B cell (primary cell): ENCODE data around the gene MAP2K1. TPM values are rescaled to one million over a fixed set of nuclear protein-coding genes. Genes with fewer than 3 reads are reported as not detected.

Source experiments
- ATAC-seq: fragments of 200-7000 bp; cut with Tn5 transposase; one replicate; pipeline ENCODE4 v1.10.0; 2021; ENCODE audit warnings: low read depth, mild to moderate bottlenecking, moderate number of reproducible peaks, moderate library complexity
- CTCF ChIA-PET: fragments of 350-600 bp; sonication (Branson Sonifier 250); formaldehyde crosslinking; loops from one replicate; lab custom pipeline; 2021; ENCODE audit warnings: antibody characterized with exemption, inconsistent platforms; lab: Charles Lee
- POLR2A ChIA-PET: fragments of 350-600 bp; sonication (Branson Sonifier 250); formaldehyde crosslinking; loops from one replicate; lab custom pipeline; 2021; ENCODE audit warnings: antibody characterized with exemption; lab: Charles Lee
- DNase-seq: peaks from one replicate; pipeline ENCODE4 v3.0.0; 2013
- H2AFZ ChIP-seq: 2 replicates; pipeline ENCODE4 v1.6.1; 2012; ENCODE audit warnings: mild to moderate bottlenecking, low read depth, low read length; ENCODE audit not compliant: insufficient read depth, poor library complexity, severe bottlenecking
- H3K27ac ChIP-seq, 2 donors: 1 replicate in 1 of 2; 2 replicates in 1 of 2; pipeline ENCODE4 v1.5.1; 2012 to 2013; ENCODE audit warnings: low read length in 2 of 2, mild to moderate bottlenecking in 2 of 2, moderate library complexity in 1 of 2
- H3K27me3 ChIP-seq, 4 experiments: fragments of 200-600 bp in 1 of 4; sonication (generic) in 1 of 4; replicated peaks in 1 of 4; 1 replicate in 2 of 4; 2 replicates in 2 of 4; pipeline versions ENCODE4 v1.6.1 to v1.7.0; 2013 to 2016; ENCODE audit warnings: low read length in 3 of 4, mild to moderate bottlenecking in 2 of 4, mixed read lengths in 1 of 4, moderate library complexity in 1 of 4; ENCODE audit not compliant: insufficient read depth in 4 of 4, control insufficient read depth in 3 of 4; ENCODE audit errors: control extremely low read depth in 1 of 4
- H3K36me3 ChIP-seq, 2 experiments: replicated peaks in 1 of 2; 1 replicate in 1 of 2; 2 replicates in 1 of 2; pipeline versions ENCODE4 v1.6.1 to v1.7.1; 2013; ENCODE audit warnings: low read length in 1 of 2; ENCODE audit not compliant: insufficient read depth in 2 of 2, control insufficient read depth in 1 of 2; ENCODE audit errors: control extremely low read depth in 1 of 2, extremely low read depth in 1 of 2
- H3K4me1 ChIP-seq, 2 donors: fragments of 200-600 bp in 1 of 2; sonication (generic) in 1 of 2; 1 replicate in 1 of 2; 2 replicates in 1 of 2; pipeline versions ENCODE4 v1.5.1 to v1.6.1; 2013 to 2017; ENCODE audit warnings: low read length in 2 of 2; ENCODE audit not compliant: control insufficient read depth in 2 of 2, insufficient read depth in 2 of 2
- H3K4me2 ChIP-seq: replicated peaks from 2 replicates; pipeline ENCODE3; 2012; ENCODE audit warnings: mild to moderate bottlenecking, low read depth, low read length; ENCODE audit not compliant: poor library complexity, severe bottlenecking
- H3K4me3 ChIP-seq, 5 experiments: fragments of 200-600 bp in 1 of 5; sonication (generic) in 1 of 5; 1 replicate in 3 of 5; 2 replicates in 2 of 5; pipeline versions ENCODE4 v1.5.1 to v1.7.0; 2011 to 2016; ENCODE audit warnings: low read length in 4 of 5, mild to moderate bottlenecking in 4 of 5, low read depth in 2 of 5, control low read depth in 1 of 5, moderate library complexity in 1 of 5; ENCODE audit not compliant: insufficient read depth in 1 of 5; ENCODE audit errors: control extremely low read depth in 1 of 5, extremely low read depth in 1 of 5
- H3K79me2 ChIP-seq: fragments of 200-600 bp; sonication (generic); one replicate; pipeline ENCODE4 v1.6.0; 2016; ENCODE audit warnings: low read length; ENCODE audit not compliant: control insufficient read depth, insufficient read depth
- H3K9ac ChIP-seq: fragments of 200-600 bp; sonication (generic); 2 replicates; pipeline ENCODE4 v1.6.1; 2017; ENCODE audit warnings: mild to moderate bottlenecking, low read length, moderate library complexity
- H3K9me3 ChIP-seq, 3 donors: one replicate each; pipeline versions ENCODE4 v1.6.1 to v1.7.1; 2013; ENCODE audit warnings: low read length in 2 of 3; ENCODE audit not compliant: control insufficient read depth in 2 of 3, insufficient read depth in 1 of 3; ENCODE audit errors: control extremely low read depth in 1 of 3
- H4K20me1 ChIP-seq: 2 replicates; pipeline ENCODE4 v1.6.0; 2012; ENCODE audit warnings: mild to moderate bottlenecking, low read length; ENCODE audit not compliant: insufficient read depth, control insufficient read depth, poor library complexity, severe bottlenecking
- H3K27ac Mint-ChIP-seq: one replicate; pipeline ENCODE4 v1.8.0; 2021; ENCODE audit warnings: mixed read lengths
- H3K27me3 Mint-ChIP-seq: one replicate; pipeline ENCODE4 v1.8.0; 2021; ENCODE audit warnings: mixed read lengths
- H3K4me1 Mint-ChIP-seq: one replicate; pipeline ENCODE4 v1.8.0; 2021; ENCODE audit warnings: mixed read lengths
- H3K4me3 Mint-ChIP-seq: one replicate; pipeline ENCODE4 v1.8.0; 2021; ENCODE audit warnings: mixed read lengths
- H3K9me3 Mint-ChIP-seq: one replicate; pipeline ENCODE4 v1.8.0; 2022; ENCODE audit warnings: mixed read lengths; ENCODE audit not compliant: insufficient read depth
- CTCF ChIP-seq: fragments of 200-600 bp; IDR thresholded peaks from one replicate; pipeline ENCODE4 v1.8.0; 2022; ENCODE audit warnings: antibody characterized with exemption, mild to moderate bottlenecking
- EZH2 ChIP-seq: IDR thresholded peaks from 2 replicates; pipeline ENCODE4 v1.6.1; 2012; ENCODE audit warnings: borderline replicate concordance, low read depth, mild to moderate bottlenecking, moderate library complexity, low read length; ENCODE audit not compliant: insufficient read depth, poor library complexity, severe bottlenecking
- WGBS: methylation state at CpG from one replicate; pipeline ENCODE4 v1.1.5; 2013; ENCODE audit warnings: missing lambda C conversion rate; ENCODE audit not compliant: insufficient coverage; 5-methylcytosine and 5-hydroxymethylcytosine counted together
- intact Hi-C: fragments of 100-400 bp; cut with micrococcal nuclease; formaldehyde crosslinking; loops from one replicate; pipeline ENCODE4 v1.10.0; 2022
- polyA plus RNA-seq: library from polyadenylated mRNA; depleted of rRNA; stranded (reverse); fragments of >200 nt; gene quantifications from 2 replicates; pipeline ENCODE4 v1.2.3, GENCODE V29; 2012
- total RNA-seq, 2 donors: library from RNA; stranded (reverse); fragments of 120-200 nt in 1 of 2; gene quantifications; 1 replicate in 1 of 2; 2 replicates in 1 of 2; pipeline versions ENCODE4 v1.2.3 to v1.2.4, GENCODE V29; 2013 to 2022

Gene MAP2K1
- total and polyA plus RNA-seq, 2 donors (not counting 1 experiment from before 2014, with no cell fraction given), result 21.6 to 52.3 TPM

GRCh38 chr15:66388043-66388363 lies 1.3 kb downstream of the MAP2K1 start:
- peaks cover 56% of the 10 kb centered on the region for H3K4me1 Mint-ChIP-seq
- peaks cover 54 to 60% of the 10 kb centered on the region in 2 donors for H3K4me1 ChIP-seq
- peak overlapping the region; percentile 78 for H3K27ac Mint-ChIP-seq
- ChIA-PET CTCF (interaction anchor here (1.6 to 5.5 kb wide), 3 partner anchors 13 to 111 kb away, joined by 4 to 89 read pairs (median 7); partner anchors contain the start of gene SNAPC5), POLR2A (interaction anchor here (0.8 to 1.4 kb wide), 2 partner anchors 32 to 110 kb away, joined by 4 to 9 read pairs; partner anchors contain the start of gene TIPIN)
- no peak overlapping the region for H3K27ac ChIP-seq
- no peaks in the 10 kb centered on the region for H3K27me3 Mint-ChIP-seq
- peaks cover 67% of the 10 kb centered on the region for H3K79me2 ChIP-seq
- H3K36me3 ChIP-seq, result peaks cover 0 to 3% of the 10 kb centered on the region in 2 experiments
- intact Hi-C loops, result no loop called here
- H3K4me3 ChIP-seq, result peak overlapping the region; percentile 59 to 78 (median 75)
- H3K27me3 ChIP-seq, result no peaks in the 10 kb centered on the region
- DNase-seq (no peak), ATAC-seq (no peak)
- H3K9me3 ChIP-seq, result peaks cover 0 to 4% (median 0%) of the 10 kb centered on the region in 3 donors
- H3K9me3 Mint-ChIP-seq, result peaks cover 3% of the 10 kb centered on the region
- H2AFZ ChIP-seq, result peak overlapping the region; percentile 84
- peak overlapping the region; percentile 70 for H3K9ac ChIP-seq
- peaks cover 42% of the 10 kb centered on the region for H4K20me1 ChIP-seq
- peak overlapping the region; percentile 83 for H3K4me2 ChIP-seq
- TF ChIP-seq EZH2 (no peak), CTCF (no peak)
- no CpG with 5 or more reads among the region's 3 CpGs for WGBS
- H3K4me3 Mint-ChIP-seq, result peak overlapping the region; percentile 92

GRCh38 chr15:66388576-66388975 lies 1.9 kb downstream of the MAP2K1 start:
- Histone ChIP-seq H3K4me1 (peaks cover 54 to 61% of the 10 kb centered on the region in 2 donors), H3K27me3 (no peaks in the 10 kb centered on the region), H4K20me1 (peaks cover 47% of the 10 kb centered on the region), H3K79me2 (peaks cover 73% of the 10 kb centered on the region), H3K9me3 (peaks cover 0 to 4% (median 0%) of the 10 kb centered on the region in 3 donors), H2AFZ (no peak overlapping the region), H3K4me2 (peak overlapping the region; percentile 83), H3K4me3 (peak overlapping the region in 1 of 5 experiments; percentile 59), H3K9ac (no peak overlapping the region), H3K36me3 (peaks cover 0 to 3% of the 10 kb centered on the region in 2 experiments), H3K27ac (no peak overlapping the region)
- WGBS, result no CpG with 5 or more reads among the region's 5 CpGs
- no peak for TF ChIP-seq EZH2
- TF ChIP-seq CTCF, result no peak
- H3K4me1 Mint-ChIP-seq, result peaks cover 60% of the 10 kb centered on the region
- ATAC-seq, result no peak
- peaks cover 3% of the 10 kb centered on the region for H3K9me3 Mint-ChIP-seq
- DNase-seq, result no peak
- ChIA-PET CTCF (interaction anchor here (0.7 to 5.5 kb wide), 4 partner anchors 12 to 110 kb away, joined by 3 to 89 read pairs (median 6); partner anchors contain the start of gene SNAPC5), POLR2A (interaction anchor here (0.8 to 1.4 kb wide), 2 partner anchors 32 to 110 kb away, joined by 4 to 9 read pairs; partner anchors contain the start of gene TIPIN)
- H3K27me3 Mint-ChIP-seq, result no peaks in the 10 kb centered on the region
- intact Hi-C loops, result no loop called here
- peak overlapping the region; percentile 76 for H3K4me3 Mint-ChIP-seq
- peak overlapping the region; percentile 41 for H3K27ac Mint-ChIP-seq
